ENCODE measurements around the gene IGFBP5. TPM values are rescaled to one million over a fixed set of nuclear protein-coding genes. Genes with fewer than 3 reads are reported as not detected.

IGFBP5 gene
- total and polyA plus RNA-seq, 2 donors (not counting 1 experiment from before 2014, with no cell fraction given): not detected

GRCh38 chr2:216717907-216718615, 22.7 kb upstream of the IGFBP5 start:
- Histone ChIP-seq H3K4me3 (ENCODE audit: control extremely low read depth in 1 of 5, extremely low read depth in 1 of 5, insufficient read depth in 1 of 5, low read depth in 2 of 5, low read length in 4 of 5) (no peak overlapping the region), H2AFZ (ENCODE audit: insufficient read depth, low read depth, low read length, poor library complexity, severe bottlenecking) (no peak overlapping the region), H3K4me1 (ENCODE audit: control insufficient read depth in 2 of 2, insufficient read depth in 2 of 2, low read length in 2 of 2) (no peaks in the 10 kb centered on the region), H3K9me3 (ENCODE audit: control extremely low read depth in 1 of 3, control insufficient read depth in 2 of 3, insufficient read depth in 1 of 3, low read length in 2 of 3) (no peaks in the 10 kb centered on the region), H3K27ac (ENCODE audit: low read length in 2 of 2) (no peak overlapping the region), H3K27me3 (replicated peaks in 1 of 4; ENCODE audit: control extremely low read depth in 1 of 4, control insufficient read depth in 3 of 4, insufficient read depth in 4 of 4, low read length in 3 of 4) (no peaks in the 10 kb centered on the region), H3K79me2 (ENCODE audit: control insufficient read depth, insufficient read depth, low read length) (no peaks in the 10 kb centered on the region), H3K36me3 (replicated peaks in 1 of 2; ENCODE audit: control extremely low read depth in 1 of 2, control insufficient read depth in 1 of 2, extremely low read depth in 1 of 2, insufficient read depth in 2 of 2, low read length in 1 of 2) (no peaks in the 10 kb centered on the region), H4K20me1 (ENCODE audit: control insufficient read depth, insufficient read depth, low read length, poor library complexity, severe bottlenecking) (no peaks in the 10 kb centered on the region), H3K4me2 (replicated peaks; ENCODE audit: low read depth, low read length, poor library complexity, severe bottlenecking) (no peak overlapping the region), H3K9ac (ENCODE audit: low read length) (no peak overlapping the region)
- ATAC-seq (ENCODE audit: low read depth) (no peak), DNase-seq (no peak)
- Mint-ChIP-seq H3K27me3 (peaks cover 24% of the 10 kb centered on the region), H3K4me3 (no peak overlapping the region), H3K9me3 (ENCODE audit: insufficient read depth) (no peaks in the 10 kb centered on the region), H3K4me1 (no peaks in the 10 kb centered on the region), H3K27ac (no peak overlapping the region)
- 75% methylated on average over 6 of the region's 8 CpGs for WGBS (ENCODE audit: insufficient coverage)
- intact Hi-C loops (cut with micrococcal nuclease): no loop called here
- TF ChIP-seq EZH2 (IDR thresholded peaks at IDR 0.05; ENCODE audit: borderline replicate concordance, insufficient read depth, low read depth, low read length, poor library complexity, severe bottlenecking): no peak
- TF ChIP-seq CTCF (IDR thresholded peaks at IDR 0.05): no peak
- ChIA-PET POLR2A (no interaction called here), CTCF (no interaction called here)

GRCh38 chr2:216717491-216717901, 22.1 kb upstream of the IGFBP5 start:
- DNase-seq: no peak
- Histone ChIP-seq H3K9ac (ENCODE audit: low read length) (no peak overlapping the region), H2AFZ (ENCODE audit: insufficient read depth, low read depth, low read length, poor library complexity, severe bottlenecking) (no peak overlapping the region), H3K9me3 (ENCODE audit: control extremely low read depth in 1 of 3, control insufficient read depth in 2 of 3, insufficient read depth in 1 of 3, low read length in 2 of 3) (no peaks in the 10 kb centered on the region), H3K27ac (ENCODE audit: low read length in 2 of 2) (no peak overlapping the region), H4K20me1 (ENCODE audit: control insufficient read depth, insufficient read depth, low read length, poor library complexity, severe bottlenecking) (no peaks in the 10 kb centered on the region), H3K4me3 (ENCODE audit: control extremely low read depth in 1 of 5, extremely low read depth in 1 of 5, insufficient read depth in 1 of 5, low read depth in 2 of 5, low read length in 4 of 5) (no peak overlapping the region), H3K4me1 (ENCODE audit: control insufficient read depth in 2 of 2, insufficient read depth in 2 of 2, low read length in 2 of 2) (no peaks in the 10 kb centered on the region), H3K4me2 (replicated peaks; ENCODE audit: low read depth, low read length, poor library complexity, severe bottlenecking) (no peak overlapping the region), H3K36me3 (replicated peaks in 1 of 2; ENCODE audit: control extremely low read depth in 1 of 2, control insufficient read depth in 1 of 2, extremely low read depth in 1 of 2, insufficient read depth in 2 of 2, low read length in 1 of 2) (no peaks in the 10 kb centered on the region), H3K27me3 (replicated peaks in 1 of 4; ENCODE audit: control extremely low read depth in 1 of 4, control insufficient read depth in 3 of 4, insufficient read depth in 4 of 4, low read length in 3 of 4) (no peaks in the 10 kb centered on the region), H3K79me2 (ENCODE audit: control insufficient read depth, insufficient read depth, low read length) (no peaks in the 10 kb centered on the region)
- WGBS (ENCODE audit: insufficient coverage): 64% methylated on average over 3 of the region's 4 CpGs
- ChIA-PET CTCF (no interaction called here), POLR2A (no interaction called here)
- H3K27me3 Mint-ChIP-seq: peaks cover 24% of the 10 kb centered on the region
- no peak overlapping the region for H3K27ac Mint-ChIP-seq
- no peak overlapping the region for H3K4me3 Mint-ChIP-seq
- TF ChIP-seq EZH2 (IDR thresholded peaks at IDR 0.05; ENCODE audit: borderline replicate concordance, insufficient read depth, low read depth, low read length, poor library complexity, severe bottlenecking) (no peak), CTCF (IDR thresholded peaks at IDR 0.05) (no peak)
- no peak for ATAC-seq (ENCODE audit: low read depth)
- no peaks in the 10 kb centered on the region for H3K4me1 Mint-ChIP-seq
- no peaks in the 10 kb centered on the region for H3K9me3 Mint-ChIP-seq (ENCODE audit: insufficient read depth)
- intact Hi-C loops (cut with micrococcal nuclease): no loop called here

All from B cell (primary cell).